DMS 273 (cell line): ENCODE data around the gene SYNE4.
A peak's percentile ranks its signal among the peaks of the same experiment; 100 is the strongest.
"Not testable (repeated sequence)": the region's sequence is repeated elsewhere in the genome, so short reads cannot be mapped to it uniquely, and the experiment has no call there.

Experiments used
- DNase-seq: peaks from one replicate; lab custom pipeline; 2025; ENCODE audit not compliant: unreplicated experiment; lab: John Stamatoyannopoulos, UW

Gene SYNE4

GRCh38 chr19:35990771-35991730 lies 17.6 kb downstream of the SYNE4 start:
- no peak for DNase-seq

- DNase-seq: no peak
Observed at GRCh38 chr19:35990156-35990555, 18.5 kb downstream of the SYNE4 start.

GRCh38 chr19:35988824-35989223 lies 19.8 kb downstream of the SYNE4 start:
- no peak for DNase-seq

- DNase-seq: no peak
Observed at GRCh38 chr19:35987571-35987896, 21.1 kb downstream of the SYNE4 start.

GRCh38 chr19:35986664-35987570 lies 21.7 kb downstream of the SYNE4 start:
- DNase-seq: peak; percentile 87

- DNase-seq: no peak
Observed at GRCh38 chr19:35986111-35986510, 22.5 kb downstream of the SYNE4 start.

- DNase-seq: no peak
Observed at GRCh38 chr19:35983177-35983576, 25.4 kb downstream of the SYNE4 start.

- not testable (repeated sequence) for DNase-seq
Observed at GRCh38 chr19:35980997-35981396, 27.6 kb downstream of the SYNE4 start.

- no peak for DNase-seq
Observed at GRCh38 chr19:35978832-35979365, 29.7 kb downstream of the SYNE4 start.

- no peak for DNase-seq
Observed at GRCh38 chr19:35978271-35978670, 30.3 kb downstream of the SYNE4 start.

GRCh38 chr19:35977446-35978222 lies 31.0 kb downstream of the SYNE4 start:
- DNase-seq: peak; percentile 97

GRCh38 chr19:35975608-35976214 lies 32.9 kb downstream of the SYNE4 start:
- no peak for DNase-seq

- peak; percentile 64 for DNase-seq
Observed at GRCh38 chr19:35973487-35973886, 35.1 kb downstream of the SYNE4 start.

- no peak for DNase-seq
Observed at GRCh38 chr19:35966771-35967170, 41.8 kb downstream of the SYNE4 start.

- peak; percentile 51 for DNase-seq
Observed at GRCh38 chr19:35963514-35963913, 45.1 kb downstream of the SYNE4 start.

- DNase-seq: no peak
Observed at GRCh38 chr19:35960432-35960972, 48.1 kb downstream of the SYNE4 start.

GRCh38 chr19:35959968-35960320 lies 48.7 kb downstream of the SYNE4 start:
- DNase-seq: no peak

GRCh38 chr19:35959040-35959967 lies 49.3 kb downstream of the SYNE4 start:
- DNase-seq: peak; percentile 47

- DNase-seq: no peak
Observed at GRCh38 chr19:35958660-35959039, 50.0 kb downstream of the SYNE4 start.
